OCI-LY1 (cell line): ENCODE results near the gene ELN.

Source experiments
- EZH2 ChIP-seq: fragments of 200-600 bp; sonication (generic), shearing (Covaris generic); IDR thresholded peaks from 2 replicates; pipeline ENCODE4 v1.8.0; 2017; ENCODE audit warnings: borderline replicate concordance, mixed run types, mild to moderate bottlenecking, antibody characterized with exemption, low read length, moderate library complexity, mixed read lengths
- TF ChIP-seq, protein P1 (sequence below): fragments of 200-600 bp; sonication (generic), shearing (Covaris generic); IDR thresholded peaks from 2 replicates; pipeline ENCODE4 v1.5.1; 2017; ENCODE audit warnings: mild to moderate bottlenecking, antibody characterized with exemption, low read length, moderate library complexity, mixed read lengths

DNA sequence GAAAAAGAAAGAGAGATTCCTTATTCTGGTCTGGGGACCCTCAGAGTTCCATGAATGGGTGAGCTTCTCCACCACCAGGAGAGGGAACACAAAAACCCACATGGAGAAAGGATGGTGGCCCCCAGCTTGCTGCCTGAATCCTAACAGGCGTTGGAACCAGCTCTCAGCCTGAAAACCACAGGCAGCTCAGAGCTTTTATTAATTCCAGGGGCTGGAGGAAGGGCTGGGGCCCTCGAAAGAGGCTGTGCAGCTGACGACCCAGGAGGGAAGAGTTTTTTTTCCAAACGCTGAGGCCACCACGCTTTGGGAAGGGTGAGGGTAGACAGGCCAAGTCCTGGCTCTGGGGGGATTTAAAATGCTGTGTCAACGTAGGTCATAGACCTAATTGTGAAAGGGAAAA is 10.8 kb upstream of the ELN start:
- TF ChIP-seq, protein P1, sequence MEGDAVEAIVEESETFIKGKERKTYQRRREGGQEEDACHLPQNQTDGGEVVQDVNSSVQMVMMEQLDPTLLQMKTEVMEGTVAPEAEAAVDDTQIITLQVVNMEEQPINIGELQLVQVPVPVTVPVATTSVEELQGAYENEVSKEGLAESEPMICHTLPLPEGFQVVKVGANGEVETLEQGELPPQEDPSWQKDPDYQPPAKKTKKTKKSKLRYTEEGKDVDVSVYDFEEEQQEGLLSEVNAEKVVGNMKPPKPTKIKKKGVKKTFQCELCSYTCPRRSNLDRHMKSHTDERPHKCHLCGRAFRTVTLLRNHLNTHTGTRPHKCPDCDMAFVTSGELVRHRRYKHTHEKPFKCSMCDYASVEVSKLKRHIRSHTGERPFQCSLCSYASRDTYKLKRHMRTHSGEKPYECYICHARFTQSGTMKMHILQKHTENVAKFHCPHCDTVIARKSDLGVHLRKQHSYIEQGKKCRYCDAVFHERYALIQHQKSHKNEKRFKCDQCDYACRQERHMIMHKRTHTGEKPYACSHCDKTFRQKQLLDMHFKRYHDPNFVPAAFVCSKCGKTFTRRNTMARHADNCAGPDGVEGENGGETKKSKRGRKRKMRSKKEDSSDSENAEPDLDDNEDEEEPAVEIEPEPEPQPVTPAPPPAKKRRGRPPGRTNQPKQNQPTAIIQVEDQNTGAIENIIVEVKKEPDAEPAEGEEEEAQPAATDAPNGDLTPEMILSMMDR, result no peak
- TF ChIP-seq EZH2, result no peak
